Stimulated activated CD8-positive, alpha-beta memory T cell treated with anti-CD3 and anti-CD28 coated beads, Interleukin-12 subunit alpha, Interleukin-12 subunit beta, amount 100 ng/mL, for 4 hours (primary cell): ENCODE data around the gene OCSTAMP.

Experiments
- DNase-seq: peaks from one replicate; pipeline ENCODE4 v3.0.0-alpha.2; 2020; ENCODE audit warnings: low read depth

OCSTAMP gene

DNA sequence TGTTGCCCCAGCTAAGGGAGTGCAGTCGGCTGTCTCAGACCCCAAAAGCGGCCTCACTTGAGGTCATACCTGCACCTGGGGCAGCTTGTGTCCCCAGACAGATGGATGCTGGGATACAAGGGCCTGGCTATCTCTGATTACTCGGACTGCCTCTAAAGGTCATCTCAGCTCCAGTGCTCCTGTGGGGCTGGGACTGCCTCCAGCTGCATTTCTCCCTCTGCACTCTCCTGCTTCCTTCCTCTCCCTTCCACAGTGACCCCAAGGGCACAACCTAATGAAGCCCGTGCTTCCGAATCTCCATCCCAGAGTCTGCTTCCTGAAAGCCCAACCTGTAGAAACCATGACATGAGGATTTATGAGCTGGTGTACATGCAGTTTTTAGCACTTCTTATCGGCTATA is 22.8 kb upstream of the OCSTAMP start:
- DNase-seq, result no peak

- no peak for DNase-seq
Observed at GRCh38 chr20:46572790-46573189, 22.3 kb upstream of the OCSTAMP start.

DNA sequence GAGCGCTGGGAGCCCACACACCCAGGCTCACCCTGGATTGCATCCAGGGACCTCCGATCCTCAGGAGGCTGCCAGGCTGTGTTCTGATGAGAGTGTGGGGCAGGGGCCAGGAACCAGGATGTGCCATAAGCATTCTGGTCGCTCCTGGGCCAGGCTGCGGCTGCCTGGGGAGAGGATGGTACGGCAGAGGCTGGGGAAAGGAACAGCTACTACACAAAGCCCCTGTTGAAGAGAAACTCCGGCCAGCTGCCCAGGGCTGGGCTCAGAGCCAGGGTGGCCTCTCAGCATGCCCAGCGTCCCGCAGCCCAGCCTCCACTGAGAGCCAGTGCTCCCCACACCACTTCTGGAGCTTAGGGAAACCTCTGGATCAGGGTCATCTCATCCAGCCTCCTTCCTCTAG is 21.7 kb upstream of the OCSTAMP start:
- no peak for DNase-seq

- DNase-seq, result no peak
Observed at GRCh38 chr20:46571418-46571817, 21.0 kb upstream of the OCSTAMP start.

GRCh38 chr20:46570956-46571355 is 20.5 kb upstream of the OCSTAMP start:
- no peak for DNase-seq

GRCh38 chr20:46569961-46570360 is 19.5 kb upstream of the OCSTAMP start:
- DNase-seq, result no peak

- DNase-seq, result no peak
Observed at GRCh38 chr20:46568570-46569129, 18.2 kb upstream of the OCSTAMP start.

- no peak for DNase-seq
Observed at GRCh38 chr20:46566125-46566524, 15.7 kb upstream of the OCSTAMP start.

GRCh38 chr20:46564241-46564957 is 13.9 kb upstream of the OCSTAMP start:
- no peak for DNase-seq

GRCh38 chr20:46563860-46564221 is 13.4 kb upstream of the OCSTAMP start:
- no peak for DNase-seq

DNA sequence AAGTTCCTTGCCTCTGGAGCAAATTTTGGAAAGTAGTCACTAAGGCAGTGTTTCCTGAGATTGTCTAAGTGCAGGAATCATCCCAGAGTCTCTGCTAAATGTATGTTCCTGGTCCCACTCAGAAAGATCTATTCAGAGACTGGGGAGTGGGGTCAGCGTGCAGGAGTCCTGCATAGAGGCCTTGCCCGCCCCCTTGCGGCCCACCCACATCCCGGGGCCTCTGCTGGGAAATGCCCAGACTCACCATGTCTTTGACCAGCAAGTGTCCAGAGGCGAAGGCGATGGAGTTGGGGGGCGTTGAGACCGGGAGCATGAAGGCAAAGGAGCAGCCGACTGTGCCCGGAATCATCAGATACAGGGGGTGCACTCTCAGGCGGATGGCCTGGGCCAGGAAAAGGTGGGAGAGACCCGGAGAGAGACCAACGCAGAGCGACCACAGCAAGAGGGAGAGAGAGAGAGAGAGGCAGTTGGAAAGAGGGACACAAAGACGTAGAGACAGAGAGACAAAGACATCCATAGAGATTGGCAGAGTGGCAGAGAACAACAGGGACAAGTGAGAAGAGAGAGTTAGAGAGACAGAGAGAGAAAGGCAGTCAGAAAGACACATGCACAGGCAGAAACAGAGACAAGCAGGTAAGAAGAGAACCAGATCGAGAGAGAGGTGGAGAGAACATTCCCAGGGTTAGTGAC is 12.9 kb upstream of the OCSTAMP start:
- DNase-seq, result no peak

- peak; percentile 19 for DNase-seq
Observed at GRCh38 chr20:46562373-46563169, 12.1 kb upstream of the OCSTAMP start.

GRCh38 chr20:46562009-46562372 is 11.5 kb upstream of the OCSTAMP start:
- no peak for DNase-seq

DNA sequence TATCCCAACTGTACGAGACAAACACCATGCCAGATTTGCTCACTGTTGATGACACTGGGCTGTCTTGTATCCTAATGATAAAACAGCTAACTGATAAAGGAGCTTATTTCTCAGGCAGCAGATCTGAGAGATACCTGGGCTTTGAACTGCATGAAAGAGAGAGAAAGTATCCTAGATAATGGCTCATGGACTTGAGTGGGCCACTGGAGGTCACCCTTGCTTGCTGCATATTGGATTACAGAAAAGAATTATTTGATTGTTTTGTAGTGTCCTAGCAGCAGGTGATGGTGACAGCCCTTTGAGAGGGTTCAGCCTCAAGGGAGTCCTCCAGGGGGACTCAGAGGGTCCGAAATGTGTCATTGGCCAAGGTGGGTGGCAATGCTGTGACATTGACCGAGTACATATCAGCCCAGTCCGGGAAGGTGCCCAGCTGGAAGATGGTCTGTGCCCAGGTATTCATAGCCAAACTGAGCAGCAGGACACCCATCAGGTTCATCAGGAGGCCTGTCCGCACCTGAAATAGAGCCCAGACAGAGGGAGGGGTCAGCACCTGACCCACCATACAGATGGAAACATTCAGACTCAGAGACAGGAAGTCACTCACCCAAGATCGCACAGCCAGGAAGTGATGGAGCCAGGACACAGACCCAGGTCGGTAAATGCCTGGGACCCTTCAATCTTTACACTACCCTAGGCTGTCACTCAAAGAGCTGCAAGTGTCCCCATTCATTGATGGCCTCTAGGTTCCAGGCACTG is 9.4 kb upstream of the OCSTAMP start:
- no peak for DNase-seq

DNA sequence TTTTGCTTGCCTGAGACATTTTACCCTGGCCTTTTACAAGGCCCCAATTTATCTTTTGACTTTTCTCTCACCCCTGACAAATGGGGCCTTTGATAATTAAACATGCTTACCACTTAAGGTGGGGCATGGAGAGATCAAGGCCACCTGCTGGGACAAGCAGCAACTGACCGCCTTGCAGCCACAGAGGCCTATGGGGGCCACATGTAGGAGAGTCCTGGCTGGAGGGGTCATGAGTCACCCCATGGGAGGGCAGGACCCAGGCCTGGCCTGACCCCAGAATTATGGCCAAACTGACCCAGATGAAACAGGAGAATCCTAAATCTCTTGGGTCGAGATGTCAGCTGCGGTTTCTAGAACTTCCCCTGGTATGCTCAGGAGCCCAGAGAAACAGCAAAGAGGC is 8.5 kb upstream of the OCSTAMP start:
- DNase-seq, result no peak

DNA sequence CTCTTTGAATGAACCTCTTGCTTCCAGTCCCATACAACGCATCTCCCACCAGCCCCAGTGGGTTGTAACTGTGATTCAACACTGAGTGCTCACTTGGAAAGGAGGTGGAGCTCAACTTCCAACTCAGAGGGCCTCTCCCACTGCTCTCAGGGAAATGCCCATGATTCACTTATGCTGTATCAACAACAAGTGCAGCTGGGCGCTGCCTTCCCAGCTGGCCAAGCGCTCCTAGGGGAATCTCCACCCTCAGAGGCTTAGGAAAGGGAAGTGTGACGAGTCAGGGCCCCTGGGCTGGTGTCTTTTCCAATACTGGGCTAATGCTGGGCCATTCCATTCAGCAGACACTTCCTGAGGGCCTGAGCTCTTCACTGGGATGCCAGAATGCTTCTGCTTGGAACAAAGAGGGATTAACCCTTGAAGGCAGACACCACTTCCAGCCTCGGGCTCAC is 8.1 kb upstream of the OCSTAMP start:
- no peak for DNase-seq

GRCh38 chr20:46557231-46557956 is 6.9 kb upstream of the OCSTAMP start:
- no peak for DNase-seq

DNA sequence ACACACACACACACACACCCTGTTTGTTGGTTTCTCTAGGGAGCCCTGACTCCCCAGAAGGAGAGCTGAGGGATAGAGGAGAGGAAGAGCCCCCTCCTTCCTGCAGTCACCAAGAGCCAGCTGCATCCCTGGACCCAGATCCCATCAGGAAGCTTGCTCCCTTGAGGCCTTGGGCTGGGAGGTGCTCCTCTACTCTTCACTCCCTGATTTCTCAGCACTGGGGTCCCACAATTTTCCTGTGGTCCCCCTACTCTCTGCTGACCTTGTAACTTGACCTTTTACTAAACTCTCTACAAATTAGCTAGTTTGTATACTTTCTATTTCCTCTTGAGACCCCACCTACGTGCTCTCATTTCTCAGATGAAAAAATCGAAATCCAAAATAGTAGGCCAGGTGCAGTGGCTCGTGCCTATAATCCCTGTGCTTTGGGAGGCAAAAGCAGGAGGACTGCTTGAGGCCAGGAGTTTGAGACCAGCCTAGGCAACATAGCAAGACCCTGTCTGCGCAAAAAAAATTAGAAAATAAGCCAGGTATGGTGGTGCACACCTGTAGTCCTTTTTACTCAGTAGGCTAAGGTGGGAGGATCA is 5.0 kb upstream of the OCSTAMP start:
- DNase-seq, result no peak

DNA sequence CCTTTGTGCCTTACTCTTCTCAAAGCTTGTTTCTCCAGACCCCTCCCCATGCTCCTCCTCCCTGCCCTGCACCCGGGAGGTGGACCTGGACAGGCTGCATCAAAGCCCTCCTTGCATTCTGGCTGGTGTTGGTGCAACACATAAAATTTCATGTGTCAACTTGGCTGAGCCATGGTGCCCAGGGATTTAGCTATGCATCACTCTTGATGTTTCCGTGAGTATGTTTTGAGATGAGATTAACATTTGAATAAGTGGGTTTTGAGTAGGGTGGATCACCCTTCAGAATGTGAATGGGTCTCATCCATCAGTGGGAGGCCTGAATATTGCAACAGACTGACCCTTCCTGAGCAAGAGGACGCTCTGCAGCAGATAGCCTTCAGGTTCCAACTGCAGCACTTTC is 4.4 kb upstream of the OCSTAMP start:
- no peak for DNase-seq

GRCh38 chr20:46553926-46554325 is 3.5 kb upstream of the OCSTAMP start:
- DNase-seq, result no peak
